Stomach (tissue), 4 donors: ENCODE results near the gene ANKS1A.

Experiments
- EP300 ChIP-seq: sonication (generic); formaldehyde crosslinking; IDR thresholded peaks from one replicate; pipeline ENCODE4 v1.6.1; 2017; ENCODE audit warnings: antibody characterized with exemption
- POLR2A ChIP-seq, 4 donors: fragments of 450-650 bp; IDR thresholded peaks; one replicate each; pipeline ENCODE4 v1.6.1; 2016; ENCODE audit warnings: antibody characterized with exemption in 4 of 4, control low read depth in 2 of 4, mild to moderate bottlenecking in 1 of 4, moderate library complexity in 1 of 4
- POLR2AphosphoS5 ChIP-seq, 3 donors: sonication (generic); formaldehyde crosslinking; IDR thresholded peaks; one replicate each; pipeline ENCODE4 v1.6.1; 2016; ENCODE audit warnings: antibody characterized with exemption in 3 of 3
- TF ChIP-seq, protein P1 (sequence below), 7 experiments: fragments of 450-650 bp in 4 of 7; fragments of 200-600 bp in 3 of 7; sonication (generic) in 3 of 7; IDR thresholded peaks; one replicate each; pipeline ENCODE4 v1.5.1; 2016 to 2019; ENCODE audit warnings: antibody characterized with exemption in 7 of 7, control low read depth in 2 of 7, mild to moderate bottlenecking in 1 of 7

DNA sequence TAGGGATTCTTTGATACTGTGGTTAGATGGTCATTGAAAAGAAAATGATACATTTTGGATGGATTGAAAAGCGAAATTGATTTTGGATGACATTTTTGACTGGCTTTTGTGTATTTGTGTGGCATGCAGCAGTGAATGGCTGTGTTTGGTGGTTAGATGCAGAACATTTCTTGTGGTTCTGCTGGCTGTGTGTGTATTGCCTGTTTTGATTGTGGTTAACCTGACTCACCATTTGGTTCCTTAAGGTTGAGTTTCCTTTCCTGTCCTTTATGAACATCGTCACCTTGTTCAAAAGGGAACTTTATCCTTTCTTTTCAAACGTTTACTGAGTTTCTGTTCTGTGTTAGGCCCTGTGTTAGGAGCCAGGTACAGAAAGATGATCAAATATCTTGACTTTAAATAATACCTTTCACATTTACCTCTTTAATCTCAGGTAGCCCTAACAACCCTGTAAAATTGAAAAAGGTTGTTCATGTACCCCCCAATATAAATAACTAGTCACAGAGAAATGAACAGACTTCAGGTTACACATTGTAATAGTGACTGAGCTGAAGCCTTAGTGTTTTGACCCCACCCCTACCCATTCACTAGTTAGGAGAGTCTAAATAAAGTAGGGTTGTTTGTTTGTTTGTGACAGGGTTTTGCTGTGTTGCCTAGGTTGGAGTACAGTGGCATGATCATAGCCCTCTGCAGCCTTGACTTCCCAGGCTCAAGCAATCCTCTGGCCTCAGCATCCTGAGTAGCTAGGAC is 23.8 kb downstream of the ANKS1A start:
- TF ChIP-seq POLR2AphosphoS5 (IDR thresholded peaks at IDR 0.05) = no peak
- TF ChIP-seq, protein P1, sequence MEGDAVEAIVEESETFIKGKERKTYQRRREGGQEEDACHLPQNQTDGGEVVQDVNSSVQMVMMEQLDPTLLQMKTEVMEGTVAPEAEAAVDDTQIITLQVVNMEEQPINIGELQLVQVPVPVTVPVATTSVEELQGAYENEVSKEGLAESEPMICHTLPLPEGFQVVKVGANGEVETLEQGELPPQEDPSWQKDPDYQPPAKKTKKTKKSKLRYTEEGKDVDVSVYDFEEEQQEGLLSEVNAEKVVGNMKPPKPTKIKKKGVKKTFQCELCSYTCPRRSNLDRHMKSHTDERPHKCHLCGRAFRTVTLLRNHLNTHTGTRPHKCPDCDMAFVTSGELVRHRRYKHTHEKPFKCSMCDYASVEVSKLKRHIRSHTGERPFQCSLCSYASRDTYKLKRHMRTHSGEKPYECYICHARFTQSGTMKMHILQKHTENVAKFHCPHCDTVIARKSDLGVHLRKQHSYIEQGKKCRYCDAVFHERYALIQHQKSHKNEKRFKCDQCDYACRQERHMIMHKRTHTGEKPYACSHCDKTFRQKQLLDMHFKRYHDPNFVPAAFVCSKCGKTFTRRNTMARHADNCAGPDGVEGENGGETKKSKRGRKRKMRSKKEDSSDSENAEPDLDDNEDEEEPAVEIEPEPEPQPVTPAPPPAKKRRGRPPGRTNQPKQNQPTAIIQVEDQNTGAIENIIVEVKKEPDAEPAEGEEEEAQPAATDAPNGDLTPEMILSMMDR (IDR thresholded peaks at IDR 0.05) = no peak
- no peak for TF ChIP-seq POLR2A (IDR thresholded peaks at IDR 0.05)
- TF ChIP-seq EP300 = no peak
